HAP-1 (cell line): ENCODE results near the gene ATXN1.

Experiments
- DNase-seq, 2 experiments: peaks; one replicate each; pipeline ENCODE4 v3.0.0-alpha.2; 2016 to 2020; ENCODE audit warnings: low spot score in 2 of 2
- H3K27me3 ChIP-seq: fragments of 250-450 bp; sonication (Bioruptor Pico); 2 replicates; pipeline ENCODE4 v1.5.1; 2020; ENCODE audit warnings: low read depth, mild to moderate bottlenecking, moderate library complexity
- H3K36me3 ChIP-seq: fragments of 250-450 bp; sonication (Bioruptor Pico); replicated peaks from 2 replicates; pipeline ENCODE4 v1.5.1; 2020; ENCODE audit warnings: mild to moderate bottlenecking
- H3K4me1 ChIP-seq: fragments of 250-450 bp; sonication (Bioruptor Pico); 2 replicates; pipeline ENCODE4 v1.5.1; 2020; ENCODE audit warnings: mild to moderate bottlenecking
- H3K4me3 ChIP-seq: fragments of 250-450 bp; sonication (Bioruptor Pico); 2 replicates; pipeline ENCODE4 v1.5.1; 2020; ENCODE audit warnings: mild to moderate bottlenecking, moderate library complexity
- H3K9me3 ChIP-seq: fragments of 250-450 bp; sonication (Bioruptor Pico); 2 replicates; pipeline ENCODE4 v1.5.1; 2020; ENCODE audit warnings: mild to moderate bottlenecking, moderate library complexity
- in situ Hi-C: fragments of 300-500 bp; cut with MboI; formaldehyde crosslinking; loops from 3 replicates; pipeline ENCODE4 v1.14.3; 2020; ENCODE audit warnings: low sequenced_read_pairs, inconsistent platforms, mixed read lengths

Gene ATXN1

GRCh38 chr6:16337295-16337975 is 423.8 kb downstream of the ATXN1 start:
- Histone ChIP-seq H3K4me1 (peaks cover 1% of the 10 kb centered on the region), H3K36me3 (no peaks in the 10 kb centered on the region), H3K27me3 (no peaks in the 10 kb centered on the region), H3K4me3 (no peak overlapping the region), H3K9me3 (no peaks in the 10 kb centered on the region)
- DNase-seq: no peak
- in situ Hi-C loops: loop anchor here (10.0 kb wide), 2 partner anchors 427 to 627 kb away; partner anchors contain the start of gene ATXN1

- in situ Hi-C loops: loop anchor here (10.0 kb wide), 2 partner anchors 428 to 628 kb away; partner anchors contain the start of gene ATXN1
- H3K27me3 ChIP-seq: no peaks in the 10 kb centered on the region
- DNase-seq: no peak
- no peaks in the 10 kb centered on the region for H3K9me3 ChIP-seq
- H3K36me3 ChIP-seq: no peaks in the 10 kb centered on the region
- no peak overlapping the region for H3K4me3 ChIP-seq
- peaks cover 4% of the 10 kb centered on the region for H3K4me1 ChIP-seq
These were observed 424.4 kb downstream of the ATXN1 start for GRCh38 chr6:16336911-16337294.

- in situ Hi-C loops: loop anchor here (10.0 kb wide), 2 partner anchors 429 to 629 kb away; partner anchors contain the start of gene ATXN1
- H3K27me3 ChIP-seq: no peaks in the 10 kb centered on the region
- H3K4me3 ChIP-seq: no peak overlapping the region
- peaks cover 6% of the 10 kb centered on the region for H3K4me1 ChIP-seq
- no peak for DNase-seq
- H3K36me3 ChIP-seq: no peaks in the 10 kb centered on the region
- no peaks in the 10 kb centered on the region for H3K9me3 ChIP-seq
These were observed 425.0 kb downstream of the ATXN1 start for GRCh38 chr6:16336056-16336818.

GRCh38 chr6:16335176-16335575 is 426.1 kb downstream of the ATXN1 start:
- Histone ChIP-seq H3K4me3 (no peak overlapping the region), H3K9me3 (no peaks in the 10 kb centered on the region), H3K27me3 (no peaks in the 10 kb centered on the region), H3K4me1 (peaks cover 6% of the 10 kb centered on the region), H3K36me3 (no peaks in the 10 kb centered on the region)
- no peak for DNase-seq
- in situ Hi-C loops: loop anchor here (10.0 kb wide), 2 partner anchors 430 to 630 kb away; partner anchors contain the start of gene ATXN1

- in situ Hi-C loops: loop anchor here (10.0 kb wide), 2 partner anchors 430 to 630 kb away; partner anchors contain the start of gene ATXN1
- Histone ChIP-seq H3K36me3 (no peaks in the 10 kb centered on the region), H3K27me3 (no peaks in the 10 kb centered on the region), H3K9me3 (no peaks in the 10 kb centered on the region), H3K4me1 (peaks cover 6% of the 10 kb centered on the region), H3K4me3 (no peak overlapping the region)
- DNase-seq: no peak
These were observed 426.6 kb downstream of the ATXN1 start for GRCh38 chr6:16334671-16335070.

GRCh38 chr6:16333580-16333979 is 427.7 kb downstream of the ATXN1 start:
- DNase-seq: no peak
- no peaks in the 10 kb centered on the region for H3K27me3 ChIP-seq
- peaks cover 6% of the 10 kb centered on the region for H3K4me1 ChIP-seq
- in situ Hi-C loops: loop anchor here (10.0 kb wide), 2 partner anchors 431 to 631 kb away; partner anchors contain the start of gene ATXN1
- H3K36me3 ChIP-seq: no peaks in the 10 kb centered on the region
- H3K4me3 ChIP-seq: no peak overlapping the region
- H3K9me3 ChIP-seq: no peaks in the 10 kb centered on the region

- H3K9me3 ChIP-seq: no peaks in the 10 kb centered on the region
- no peaks in the 10 kb centered on the region for H3K27me3 ChIP-seq
- no peaks in the 10 kb centered on the region for H3K36me3 ChIP-seq
- peaks cover 6% of the 10 kb centered on the region for H3K4me1 ChIP-seq
- in situ Hi-C loops: loop anchor here (10.0 kb wide), 2 partner anchors 433 to 633 kb away; partner anchors contain the start of gene ATXN1
- peak; percentile 78 to 90 for DNase-seq
- no peak overlapping the region for H3K4me3 ChIP-seq
These were observed 429.1 kb downstream of the ATXN1 start for GRCh38 chr6:16332175-16332542.

- H3K4me3 ChIP-seq: no peak overlapping the region
- in situ Hi-C loops: loop anchor here (10.0 kb wide), 2 partner anchors 433 to 633 kb away; partner anchors contain the start of gene ATXN1
- peaks cover 6% of the 10 kb centered on the region for H3K4me1 ChIP-seq
- no peaks in the 10 kb centered on the region for H3K36me3 ChIP-seq
- DNase-seq: peak; percentile 86 to 97
- no peaks in the 10 kb centered on the region for H3K9me3 ChIP-seq
- H3K27me3 ChIP-seq: no peaks in the 10 kb centered on the region
These were observed 429.7 kb downstream of the ATXN1 start for GRCh38 chr6:16331384-16332174.

- no peak overlapping the region for H3K4me3 ChIP-seq
- H3K36me3 ChIP-seq: no peaks in the 10 kb centered on the region
- no peaks in the 10 kb centered on the region for H3K27me3 ChIP-seq
- peaks cover 12% of the 10 kb centered on the region for H3K4me1 ChIP-seq
- in situ Hi-C loops: no loop called here
- H3K9me3 ChIP-seq: no peaks in the 10 kb centered on the region
- no peak for DNase-seq
These were observed 432.0 kb downstream of the ATXN1 start for GRCh38 chr6:16329233-16329632.

GRCh38 chr6:16327777-16328325 is 433.4 kb downstream of the ATXN1 start:
- no peak overlapping the region for H3K4me3 ChIP-seq
- no peaks in the 10 kb centered on the region for H3K36me3 ChIP-seq
- H3K27me3 ChIP-seq: no peaks in the 10 kb centered on the region
- peaks cover 18% of the 10 kb centered on the region for H3K4me1 ChIP-seq
- DNase-seq: no peak
- in situ Hi-C loops: no loop called here
- no peaks in the 10 kb centered on the region for H3K9me3 ChIP-seq

- no peak overlapping the region for H3K4me3 ChIP-seq
These were observed 434.1 kb downstream of the ATXN1 start for GRCh38 chr6:16326971-16327776.

GRCh38 chr6:16326531-16326930 is 434.7 kb downstream of the ATXN1 start:
- H3K9me3 ChIP-seq: no peaks in the 10 kb centered on the region
- H3K4me1 ChIP-seq: peaks cover 12% of the 10 kb centered on the region
- no peak overlapping the region for H3K4me3 ChIP-seq
- no peaks in the 10 kb centered on the region for H3K36me3 ChIP-seq
- no peaks in the 10 kb centered on the region for H3K27me3 ChIP-seq
- no peak for DNase-seq
- in situ Hi-C loops: no loop called here

More at GRCh38 chr6:16326971-16327776, 434.1 kb downstream of the ATXN1 start:
- Histone ChIP-seq H3K9me3 (no peaks in the 10 kb centered on the region), H3K4me1 (peaks cover 15% of the 10 kb centered on the region), H3K36me3 (no peaks in the 10 kb centered on the region), H3K27me3 (no peaks in the 10 kb centered on the region)
- no peak for DNase-seq
- in situ Hi-C loops: no loop called here
